Activated gamma-delta T cell (primary cell): ENCODE data around the gene ITGB4.

Experiments used
- DNase-seq: peaks from one replicate; lab custom pipeline; 2025; lab: John Stamatoyannopoulos, UW
- total RNA-seq, 2 donors: gene quantifications; one replicate each; lab custom pipeline; 2026; lab: John Stamatoyannopoulos, UW

Gene ITGB4
- total RNA-seq, result 0.51 to 1.6 reads per million in 2 donors

DNA sequence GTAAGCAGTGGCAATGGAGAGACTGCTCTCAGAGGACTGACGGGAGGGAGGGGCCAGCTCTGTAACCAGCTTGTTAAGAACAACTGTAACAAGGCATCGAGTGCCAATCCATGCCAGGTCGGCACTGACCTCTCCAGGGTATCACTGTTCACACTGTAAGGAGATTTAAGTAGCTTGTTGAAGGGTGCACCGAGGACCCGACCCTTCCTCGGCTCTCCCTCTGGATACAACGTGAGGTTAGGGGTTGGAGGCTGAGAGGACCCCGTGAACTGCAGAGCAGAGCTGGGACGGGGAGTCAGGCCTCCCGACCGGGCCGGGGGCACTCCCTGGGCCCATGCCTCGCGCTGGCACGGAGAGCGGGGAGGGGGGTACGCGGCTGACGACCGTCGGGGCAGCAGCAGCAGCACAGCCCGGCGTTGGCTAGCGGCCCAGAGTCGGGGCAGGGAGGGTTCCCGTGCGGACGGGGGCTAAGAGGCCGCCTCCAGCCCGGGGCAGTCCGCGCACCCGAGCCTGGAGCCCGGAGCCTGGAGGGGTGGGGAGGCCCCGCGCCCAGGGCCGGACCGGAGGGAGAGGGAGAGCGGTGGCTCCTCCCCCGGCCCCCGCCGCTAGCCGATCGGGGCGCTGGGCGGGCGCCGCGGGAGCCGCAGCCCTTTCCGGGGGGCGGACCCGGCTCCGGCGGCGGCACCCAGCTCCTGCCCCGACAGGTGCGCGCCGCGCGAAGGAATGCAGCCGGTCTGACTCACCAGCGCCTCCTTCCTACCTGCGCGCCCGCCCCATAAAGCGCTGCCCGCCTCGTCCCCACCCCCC, at the start of gene ITGB4:
Gene ITGB4 (plus strand): TSS at position 804 of the 807 bp plus-strand sequence. CDS start 3,245 bp downstream, outside the sequence.
- DNase-seq, result peak; percentile 56

DNA sequence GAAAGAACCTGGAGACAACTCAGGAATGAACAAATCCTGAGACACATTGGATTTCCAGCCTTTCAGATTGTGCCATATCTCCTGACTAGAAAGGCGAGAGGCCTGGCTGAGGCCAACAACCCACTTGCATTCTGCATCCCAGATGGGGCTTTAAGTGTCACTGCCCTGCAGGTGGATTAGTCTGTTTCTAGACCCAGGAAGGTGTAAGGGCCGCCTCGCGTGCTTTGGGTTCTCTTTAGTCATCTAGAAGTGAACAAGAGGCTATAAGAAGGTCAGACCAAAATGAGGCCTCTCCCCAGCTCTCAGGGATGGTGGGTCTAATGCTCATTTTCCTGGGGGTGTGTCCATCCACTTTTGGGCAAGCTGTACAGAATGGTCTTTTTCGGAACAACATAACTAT, 49.2 kb upstream of the ITGB4 start:
- DNase-seq, result no peak

DNA sequence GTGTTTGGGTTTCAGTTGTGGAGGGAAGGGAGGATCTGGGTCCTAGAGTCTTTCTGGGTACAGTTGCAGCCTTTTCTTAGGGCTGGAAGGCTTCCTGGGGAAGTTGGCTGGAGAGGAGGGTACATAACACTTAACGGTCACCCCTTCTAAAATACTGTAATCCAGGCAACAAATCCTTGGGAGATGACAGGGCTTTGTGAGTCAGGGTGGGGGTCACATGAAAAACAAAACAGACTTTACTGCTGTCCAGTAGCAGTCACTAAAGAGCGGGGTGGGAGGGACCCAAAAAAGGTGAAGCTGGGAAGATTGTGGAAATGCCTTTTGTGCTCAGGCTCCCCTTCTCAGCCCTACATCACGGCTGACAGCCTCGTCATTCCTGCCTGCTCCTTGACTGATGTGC, 47.8 kb upstream of the ITGB4 start:
- no peak for DNase-seq

DNA sequence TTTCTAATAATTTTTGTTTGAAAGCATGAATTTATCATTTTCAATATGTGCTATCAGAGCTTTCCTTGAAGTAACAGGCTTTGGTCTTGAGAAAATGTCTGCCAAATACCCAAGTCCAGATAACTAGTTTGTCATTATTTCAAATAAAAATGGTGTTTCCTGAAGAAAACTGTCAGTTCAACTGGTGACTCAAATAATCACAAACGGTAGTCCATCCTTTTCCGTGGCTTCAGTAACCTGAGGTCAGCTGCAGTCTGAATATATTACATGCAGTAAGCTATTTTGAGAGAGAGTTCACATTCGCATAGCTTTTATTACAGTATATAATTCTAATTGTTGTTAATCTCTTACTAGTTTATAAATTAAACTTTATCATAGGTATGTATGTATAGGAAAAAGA, 44.8 kb upstream of the ITGB4 start:
- no peak for DNase-seq

DNA sequence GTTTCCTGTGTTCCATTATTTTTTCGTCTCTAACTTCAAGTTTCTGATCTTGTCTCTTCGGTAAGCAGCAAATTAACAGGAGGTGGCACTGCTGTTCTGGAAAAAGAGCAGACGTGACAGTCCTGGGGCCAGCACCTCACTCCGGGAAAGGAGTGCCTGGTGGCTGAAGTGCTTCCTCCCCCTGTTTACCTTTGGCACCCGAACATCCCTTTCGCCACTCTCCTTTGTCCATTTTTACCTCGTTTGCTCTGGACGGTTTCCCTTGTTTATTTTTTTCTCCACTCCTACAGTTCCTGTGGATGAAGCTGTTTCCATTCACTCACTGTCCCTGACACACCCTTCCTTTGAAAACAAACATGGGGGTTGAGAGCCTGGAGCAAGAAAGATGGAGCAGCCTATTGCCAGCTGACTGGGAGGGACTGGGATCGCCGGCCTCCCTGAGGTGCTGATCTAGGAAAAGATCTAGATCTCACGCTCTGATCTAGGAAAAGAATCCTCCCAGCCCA, 41.5 kb upstream of the ITGB4 start:
- DNase-seq, result no peak

DNA sequence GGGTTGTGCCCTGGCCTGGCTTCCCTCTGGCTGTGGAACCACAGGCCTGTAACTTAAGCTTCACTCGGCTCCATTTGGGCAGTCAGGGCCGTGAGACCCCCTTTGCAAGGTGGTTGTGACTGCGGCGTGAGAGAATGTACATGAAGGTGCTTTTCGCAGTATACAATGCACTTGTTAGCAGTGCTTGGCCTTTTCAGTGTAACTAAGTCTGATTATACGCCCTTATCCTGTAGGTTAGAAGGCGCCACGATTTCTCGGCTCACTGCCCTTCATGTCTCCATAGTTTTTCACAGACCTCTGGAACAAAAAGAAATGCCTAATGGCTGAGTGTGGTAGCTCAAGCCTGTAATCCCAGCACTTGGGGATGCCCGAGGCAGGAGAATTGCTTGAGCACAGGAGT, 40.8 kb upstream of the ITGB4 start:
- DNase-seq, result no peak

DNA sequence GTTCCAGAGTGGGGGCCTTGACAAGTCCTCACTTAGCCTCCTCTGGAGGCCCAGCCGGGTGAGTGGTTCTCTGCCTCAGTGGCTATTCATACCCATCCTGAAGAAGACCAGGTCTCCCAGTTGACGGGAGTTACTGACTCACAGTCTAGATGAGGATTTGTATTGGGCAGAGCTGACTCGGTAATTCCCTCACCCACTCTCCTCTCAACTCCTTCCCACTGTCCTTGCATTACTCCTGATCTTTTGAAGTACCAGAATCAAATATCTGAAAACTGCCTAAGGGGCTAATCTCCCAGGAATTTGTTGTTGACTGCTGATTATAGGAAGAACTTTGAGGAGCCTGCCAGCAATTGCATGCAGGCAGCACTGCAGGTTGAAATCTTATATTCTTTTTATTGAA, 40.0 kb upstream of the ITGB4 start:
- no peak for DNase-seq

DNA sequence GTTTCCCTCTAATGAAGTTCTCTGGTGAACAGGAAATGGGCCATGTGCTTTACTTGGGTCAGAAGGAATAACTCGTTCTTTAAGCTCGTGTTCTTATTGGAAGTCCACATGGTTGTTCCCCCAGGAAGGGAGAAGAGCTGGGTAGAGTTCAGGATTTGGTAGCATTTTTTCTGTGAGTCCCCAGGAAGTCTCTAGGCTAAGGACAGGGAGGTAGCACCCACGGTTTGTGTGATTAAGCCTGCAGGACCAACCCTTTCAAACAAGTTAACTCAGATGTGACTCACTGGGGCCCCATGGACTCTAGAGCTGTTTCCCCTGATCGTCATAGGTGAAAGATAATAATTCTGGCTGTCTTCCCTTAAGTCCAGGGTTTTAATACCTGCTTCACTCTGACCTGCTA, 37.7 kb upstream of the ITGB4 start:
- no peak for DNase-seq

DNA sequence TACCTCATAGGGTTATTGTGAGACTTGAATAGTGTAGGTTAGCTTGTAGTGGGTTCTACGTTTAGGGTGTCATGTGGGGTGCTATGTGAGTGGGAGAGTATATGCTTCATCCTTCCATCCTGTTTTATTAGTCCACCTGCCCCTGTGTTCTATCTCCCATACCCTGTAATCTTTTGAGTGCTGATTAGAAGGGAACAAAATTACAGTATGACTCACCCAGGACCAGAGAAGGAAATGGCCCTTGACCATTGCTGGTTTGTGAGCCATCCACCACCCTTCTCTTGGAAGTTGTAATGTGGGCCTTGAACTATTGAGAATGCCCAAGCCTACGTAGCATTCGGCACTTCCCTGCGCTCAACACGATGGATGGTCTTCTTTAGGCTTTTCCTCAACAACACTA, 37.0 kb upstream of the ITGB4 start:
- DNase-seq, result no peak

DNA sequence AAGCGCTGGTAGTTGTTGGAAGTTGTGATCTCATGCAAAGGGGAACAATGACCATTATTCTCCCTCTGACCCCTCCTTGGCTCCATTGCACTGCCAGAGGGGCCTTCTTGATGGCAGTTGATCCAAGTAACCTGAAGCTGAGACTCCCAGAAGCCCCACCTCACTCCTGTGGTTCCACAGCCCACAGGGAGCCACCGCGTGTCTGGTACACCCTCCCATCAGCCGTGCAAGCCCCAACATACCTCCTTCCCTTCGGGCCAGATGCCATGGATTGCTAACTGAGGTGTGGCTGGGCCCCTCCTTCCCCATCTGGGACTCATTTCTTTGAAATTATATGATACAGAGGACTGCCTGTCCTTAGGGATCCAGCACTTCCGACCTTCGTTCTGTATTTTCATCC, 36.3 kb upstream of the ITGB4 start:
- DNase-seq, result no peak

DNA sequence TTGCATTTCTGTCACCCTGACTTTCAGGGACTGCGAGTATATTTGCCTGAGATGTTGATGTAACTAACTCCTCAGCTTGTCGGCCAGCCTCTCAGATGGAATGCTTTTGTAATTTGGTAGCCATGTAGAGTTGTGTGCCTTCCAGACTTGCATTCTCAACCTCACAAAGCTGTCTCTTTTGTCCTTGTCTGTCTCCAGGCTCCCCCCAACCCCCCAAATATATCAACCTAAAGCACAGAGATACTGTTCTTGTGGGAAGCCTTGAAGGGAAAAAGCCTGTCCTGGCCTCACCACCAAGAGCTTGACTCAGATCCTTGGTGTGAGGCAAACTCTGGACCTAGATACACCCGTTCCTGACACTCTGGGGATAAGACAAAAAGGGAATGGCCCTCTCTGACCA, 35.8 kb upstream of the ITGB4 start:
- no peak for DNase-seq

DNA sequence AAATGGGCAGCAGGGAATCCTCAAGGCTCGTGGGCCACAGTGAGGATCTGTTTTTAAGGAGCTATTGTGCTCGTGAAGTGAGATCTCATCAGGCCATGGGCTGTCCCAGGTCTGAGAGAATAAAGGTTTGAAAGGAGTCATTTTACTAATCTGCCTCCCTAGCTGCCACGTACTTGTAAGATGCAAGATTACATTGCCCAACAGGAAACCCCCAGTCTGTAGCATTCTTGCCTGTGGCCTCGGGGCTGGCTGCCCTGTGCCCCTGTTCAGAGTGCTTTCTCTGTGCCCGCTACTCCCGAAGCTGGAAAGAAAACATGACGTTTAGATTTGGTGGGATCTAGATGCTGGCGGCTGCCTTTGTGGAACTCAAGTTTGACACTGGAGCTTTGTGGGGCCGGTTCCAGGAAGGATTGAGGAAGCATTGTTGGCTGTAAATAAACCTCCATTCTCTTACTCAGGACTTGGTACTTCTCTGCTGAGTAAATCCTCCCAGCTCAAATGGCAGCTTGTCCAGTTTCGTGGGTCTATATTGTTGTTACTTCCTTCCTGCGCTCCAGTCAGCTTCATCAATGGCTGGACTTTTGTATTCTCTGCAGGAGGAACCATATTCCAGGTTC, 32.9 kb upstream of the ITGB4 start:
- DNase-seq, result no peak

DNA sequence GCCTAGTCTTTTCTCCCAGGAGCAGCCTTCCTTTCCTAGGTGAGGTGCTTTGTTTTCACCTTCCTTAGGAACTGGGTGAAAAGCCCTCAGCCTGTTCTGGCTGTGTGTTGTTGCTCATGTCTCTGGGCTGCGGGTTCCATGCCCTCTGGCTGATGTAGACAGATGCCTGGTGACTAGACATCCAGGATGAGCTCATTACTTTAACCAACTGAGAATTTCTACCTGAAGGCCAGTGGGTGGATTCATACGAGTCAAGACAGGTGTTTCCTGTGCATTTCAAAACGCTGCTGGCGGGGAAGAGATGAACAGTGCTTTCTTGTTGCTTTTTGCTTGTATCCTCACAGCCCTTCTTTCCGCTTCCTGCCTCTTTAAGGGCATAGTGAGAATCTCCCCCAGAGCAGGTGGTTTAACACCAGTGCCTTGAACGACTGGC, 31.8 kb upstream of the ITGB4 start:
- DNase-seq, result no peak

DNA sequence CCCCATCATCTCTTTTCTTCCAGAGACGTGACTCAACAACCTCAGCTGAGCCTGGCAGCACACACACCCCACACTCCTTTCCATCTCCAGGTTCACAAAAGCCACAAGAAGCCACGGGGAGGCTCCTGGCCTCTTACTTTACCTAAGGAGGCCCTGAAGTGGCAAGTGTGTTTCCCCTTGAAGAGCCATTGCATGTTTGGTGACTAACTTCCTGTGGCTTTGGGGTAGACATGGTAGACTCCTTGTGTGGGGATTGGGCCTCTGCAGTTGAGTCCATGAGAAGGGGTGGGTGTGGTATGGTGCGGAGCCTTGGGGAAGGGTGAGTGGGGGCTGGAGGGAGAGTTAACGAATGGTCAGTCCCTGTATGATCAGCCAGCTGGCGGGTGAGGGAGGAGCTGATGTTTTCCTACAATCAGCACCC, 29.9 kb upstream of the ITGB4 start:
- DNase-seq, result no peak

DNA sequence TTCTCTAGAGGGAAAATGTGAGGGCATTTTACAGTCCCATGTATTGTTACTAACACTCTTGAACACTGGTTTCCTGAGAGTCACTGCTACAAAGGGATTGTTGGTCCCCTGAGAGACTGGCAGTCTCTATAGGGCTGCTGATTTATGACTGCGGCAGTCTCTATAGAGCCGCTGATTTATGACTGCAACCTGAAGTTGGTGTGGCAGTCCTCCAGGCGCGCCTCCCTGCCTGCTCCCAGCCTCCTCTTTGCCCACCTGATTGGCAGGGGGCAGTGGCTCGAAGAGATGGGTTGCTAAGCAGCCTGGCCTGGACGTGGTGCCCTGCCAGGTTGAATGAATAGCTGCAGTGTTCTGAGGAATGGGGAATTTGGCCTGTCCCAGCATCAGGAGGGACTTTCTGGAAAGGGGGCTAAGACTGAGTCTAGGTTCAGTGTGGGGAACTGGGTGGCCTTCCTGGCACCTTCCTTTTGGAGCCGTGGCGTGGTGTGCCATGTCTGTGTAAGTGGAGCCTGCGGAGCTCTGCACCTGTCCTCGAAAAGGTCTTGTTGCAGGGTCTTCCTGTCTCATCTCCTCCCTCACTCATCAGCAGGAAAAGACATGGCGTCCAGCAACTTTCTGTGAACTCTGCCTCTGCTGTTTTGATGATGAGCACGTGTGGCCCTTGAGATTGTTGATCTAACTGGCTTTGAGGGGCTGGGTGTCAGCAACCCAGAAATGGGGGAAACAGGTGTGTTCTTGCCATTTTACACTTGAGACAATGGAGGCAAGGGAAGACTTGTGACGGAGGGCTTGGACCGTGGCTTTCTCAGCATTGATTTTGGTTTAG, 29.2 kb upstream of the ITGB4 start:
- no peak for DNase-seq

DNA sequence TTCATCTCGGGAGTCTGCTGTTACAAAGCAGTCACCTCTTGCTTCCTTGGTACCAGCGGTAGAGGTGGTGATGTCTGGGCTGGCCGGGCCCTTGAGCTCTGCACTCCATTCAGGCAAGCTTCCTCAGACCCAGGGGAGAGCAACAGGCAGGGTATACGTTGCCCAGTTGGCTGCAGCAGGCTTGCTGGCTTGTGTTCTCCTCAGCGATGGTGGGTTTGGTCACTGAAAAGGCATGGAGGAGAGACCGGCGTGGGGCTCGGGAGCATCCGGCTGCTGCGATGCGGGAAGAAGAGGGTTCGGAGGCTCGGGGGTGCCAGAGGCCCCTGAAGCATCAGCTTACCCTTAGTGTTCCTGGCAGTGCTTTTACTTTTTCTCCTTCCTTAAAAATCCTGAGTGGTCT, 28.3 kb upstream of the ITGB4 start:
- DNase-seq, result no peak

DNA sequence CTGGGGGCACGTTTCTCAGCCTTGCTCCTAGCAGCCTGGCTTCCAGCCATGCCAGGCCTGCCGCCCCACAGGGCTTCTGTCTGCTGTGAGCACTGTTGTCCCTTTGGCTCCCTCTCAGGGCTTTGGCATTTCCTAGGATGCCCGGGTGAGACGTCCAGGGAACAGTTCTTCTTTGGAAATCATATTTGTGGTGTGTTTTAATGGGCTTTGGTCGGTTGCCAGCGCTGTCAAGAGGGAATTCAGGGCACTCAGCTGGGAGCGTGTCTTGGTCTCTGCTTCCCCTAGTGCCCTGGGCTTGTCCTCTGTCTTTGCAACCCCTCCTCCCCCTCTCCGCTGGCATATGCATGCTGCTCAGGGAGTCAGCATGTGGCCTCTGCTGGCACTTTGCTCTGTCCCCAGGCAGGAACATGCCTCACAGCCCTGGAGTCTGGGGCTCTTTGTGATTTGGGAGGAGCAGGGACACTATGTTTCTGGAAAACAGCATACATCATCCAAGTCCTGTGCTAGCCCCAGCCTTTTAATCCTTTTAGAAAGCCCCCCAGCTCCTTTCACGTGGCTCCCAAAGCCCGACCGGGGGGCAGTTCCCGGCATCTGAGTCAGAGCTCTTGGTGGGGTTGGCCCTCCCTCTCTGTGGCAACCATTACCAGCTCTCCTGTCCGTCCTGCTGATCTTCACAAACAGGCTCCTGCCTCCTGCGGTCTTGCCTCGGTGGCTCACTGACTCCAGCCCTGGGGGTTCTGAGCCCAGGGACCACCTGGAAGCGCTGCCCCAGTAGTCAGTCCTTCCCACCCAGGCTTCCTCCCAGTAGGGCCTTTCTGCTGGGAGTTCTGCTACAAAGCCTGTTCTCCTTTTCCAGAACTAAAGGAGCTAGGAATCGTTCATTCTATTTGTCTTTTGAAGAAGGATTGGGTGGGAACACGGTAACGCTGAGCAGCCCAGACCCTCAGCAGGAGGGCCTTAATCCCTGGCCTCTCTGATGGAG, 27.5 kb upstream of the ITGB4 start:
- no peak for DNase-seq

DNA sequence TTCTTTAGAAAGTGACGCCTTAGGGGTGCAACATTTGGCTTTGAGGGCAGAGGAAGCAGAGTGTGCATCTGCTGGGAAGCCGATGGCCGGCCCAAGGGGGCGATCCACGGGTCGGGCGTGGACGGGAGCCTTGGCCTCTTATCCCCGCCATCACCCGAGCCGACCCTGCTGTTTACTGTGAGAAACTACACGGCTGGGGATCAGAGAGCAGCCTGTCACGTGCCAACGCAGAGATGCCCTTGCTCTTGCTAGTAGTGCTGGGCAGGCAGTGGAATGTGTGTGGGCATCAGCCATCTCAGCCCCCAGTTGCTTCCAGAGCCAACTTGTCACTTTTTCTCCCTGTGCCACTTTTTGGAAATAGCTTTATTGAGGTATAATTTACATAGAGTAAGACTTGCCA, 26.7 kb upstream of the ITGB4 start:
- DNase-seq, result no peak

DNA sequence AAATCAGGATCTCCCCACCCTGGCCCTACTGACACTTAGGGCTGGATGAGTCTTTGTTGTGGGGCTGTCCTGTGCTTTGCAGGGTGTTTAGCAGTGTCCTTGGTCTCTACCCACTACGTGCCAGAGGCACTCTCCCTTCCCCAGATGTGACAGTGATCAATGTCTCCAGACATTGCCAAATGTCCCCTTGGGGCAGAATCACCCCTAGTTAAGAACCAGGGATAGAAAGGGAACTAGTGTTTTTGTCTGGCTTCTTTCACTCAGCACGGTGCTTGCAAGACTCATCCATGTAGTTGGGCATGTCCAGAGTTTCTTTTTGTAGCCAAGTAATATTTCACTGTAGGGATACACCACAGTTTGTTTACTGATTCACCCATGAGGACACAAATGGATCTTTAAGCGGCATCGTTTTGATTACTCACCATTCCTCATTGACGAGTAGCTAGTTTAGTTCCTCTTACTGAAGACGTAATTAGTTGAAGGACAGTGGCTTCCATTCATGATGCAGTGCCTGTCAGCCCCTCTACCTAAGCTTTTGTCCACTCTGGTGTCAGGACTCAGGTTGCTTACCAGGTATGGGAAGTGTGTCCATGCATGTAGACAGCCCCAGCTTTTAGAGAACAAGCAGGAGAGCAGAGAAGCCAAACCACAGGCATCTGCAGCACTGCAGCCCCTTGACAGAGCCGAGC, 26.0 kb upstream of the ITGB4 start:
- no peak for DNase-seq

DNA sequence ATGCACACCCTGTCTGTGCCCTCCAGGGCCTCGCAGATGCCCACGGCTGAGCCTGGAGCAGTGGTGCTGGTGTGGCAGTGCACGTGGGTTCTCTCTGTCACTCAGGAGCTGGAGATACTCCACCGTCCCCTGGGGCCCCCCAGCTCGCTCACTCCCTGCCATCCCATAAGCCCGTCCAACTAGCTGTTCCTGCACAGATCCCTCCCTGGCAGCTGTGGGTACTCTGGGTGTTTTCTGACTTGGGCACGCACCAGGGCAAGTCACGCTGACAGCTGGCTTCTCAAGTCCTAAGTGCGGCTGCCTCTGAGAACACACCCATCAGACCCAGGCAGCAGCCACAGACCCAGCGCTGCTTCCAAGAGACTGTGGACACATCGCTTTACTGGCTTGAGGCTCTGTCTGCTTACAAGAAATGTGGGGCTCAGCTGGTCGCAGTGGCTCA, 25.4 kb upstream of the ITGB4 start:
- DNase-seq, result no peak
